Kidney epithelial cell (primary cell): ENCODE measurements around the gene GNB3. TPM values are rescaled to one million over a fixed set of nuclear protein-coding genes. Genes with fewer than 3 reads are reported as not detected.

ENCODE experiments used
- DNase-seq: peaks from one replicate; pipeline ENCODE4 v3.0.0-alpha.2; 2010; ENCODE audit warnings: low read depth
- H3K27me3 ChIP-seq: 2 replicates; pipeline ENCODE4 v1.6.0; 2011; ENCODE audit warnings: low read length; ENCODE audit not compliant: control insufficient read depth, insufficient read depth
- H3K36me3 ChIP-seq: 2 replicates; pipeline ENCODE4 v1.5.1; 2011; ENCODE audit warnings: low read length; ENCODE audit not compliant: control insufficient read depth, insufficient read depth
- H3K4me3 ChIP-seq: 2 replicates; pipeline ENCODE4 v1.5.1; 2011; ENCODE audit warnings: low read depth, mild to moderate bottlenecking, control low read depth, low read length
- CTCF ChIP-seq: IDR thresholded peaks from 2 replicates; pipeline ENCODE4 v1.5.1; 2011; ENCODE audit warnings: mild to moderate bottlenecking, moderate library complexity, low read length, control low read depth, inconsistent platforms; ENCODE audit not compliant: insufficient read depth, poor library complexity, severe bottlenecking
- total RNA-seq: library from RNA; depleted of rRNA; stranded (reverse); fragments of >200 nt; gene quantifications from 2 replicates; pipeline ENCODE4 v1.2.3, GENCODE V29; 2015

GNB3 gene
- total RNA-seq, 1 donor from 2014 or later: 0.38 TPM

GRCh38 chr12:6817662-6818157 is 23.0 kb upstream of the GNB3 start:
- no peak for TF ChIP-seq CTCF
- no peak for DNase-seq
- Histone ChIP-seq H3K4me3 (no peak overlapping the region), H3K27me3 (peaks cover 20% of the 10 kb centered on the region), H3K36me3 (no peaks in the 10 kb centered on the region)

GRCh38 chr12:6818222-6818621 is 22.5 kb upstream of the GNB3 start:
- DNase-seq: no peak
- no peaks in the 10 kb centered on the region for H3K36me3 ChIP-seq
- peaks cover 25% of the 10 kb centered on the region for H3K27me3 ChIP-seq
- no peak overlapping the region for H3K4me3 ChIP-seq
- no peak for TF ChIP-seq CTCF

GRCh38 chr12:6818645-6819044 is 22.1 kb upstream of the GNB3 start:
- H3K36me3 ChIP-seq: no peaks in the 10 kb centered on the region
- no peak for DNase-seq
- peaks cover 27% of the 10 kb centered on the region for H3K27me3 ChIP-seq
- TF ChIP-seq CTCF: no peak
- H3K4me3 ChIP-seq: no peak overlapping the region

GRCh38 chr12:6819106-6820030 is 21.4 kb upstream of the GNB3 start:
- H3K27me3 ChIP-seq: peaks cover 26% of the 10 kb centered on the region
- H3K4me3 ChIP-seq: no peak overlapping the region
- TF ChIP-seq CTCF: no peak
- DNase-seq: no peak
- no peaks in the 10 kb centered on the region for H3K36me3 ChIP-seq

- Histone ChIP-seq H3K27me3 (peaks cover 22% of the 10 kb centered on the region), H3K4me3 (no peak overlapping the region), H3K36me3 (no peaks in the 10 kb centered on the region)
- DNase-seq: no peak
- TF ChIP-seq CTCF: no peak
These were observed 20.6 kb upstream of the GNB3 start for GRCh38 chr12:6820166-6820565.
